ENCODE measurements around the gene KLHL9. TPM values are rescaled to one million over a fixed set of nuclear protein-coding genes. Genes with fewer than 3 reads are reported as not detected.

Gene KLHL9
- polyA plus RNA-seq, 3 donors = 5.0 to 8.8 (median 7.8) TPM

Other genes with a start within 250 kb of the KLHL9 start
- not detected for gene IFNW1, start 193.6 kb downstream of the KLHL9 start, polyA plus RNA-seq
- gene IFNA21, start 168.7 kb downstream of the KLHL9 start, polyA plus RNA-seq = not detected
- gene IFNA4, start 147.8 kb downstream of the KLHL9 start, polyA plus RNA-seq = not detected
- gene IFNA7, start 133.2 kb downstream of the KLHL9 start, polyA plus RNA-seq = not detected
- not detected for gene IFNA10, start 128.3 kb downstream of the KLHL9 start, polyA plus RNA-seq
- not detected for gene IFNA16, start 118.1 kb downstream of the KLHL9 start, polyA plus RNA-seq
- gene IFNA17, start 107.2 kb downstream of the KLHL9 start, polyA plus RNA-seq = not detected
- gene IFNA14, start 95.4 kb downstream of the KLHL9 start, polyA plus RNA-seq = not detected
- gene IFNA5, start 30.1 kb downstream of the KLHL9 start, polyA plus RNA-seq = not detected
- gene IFNA6, start 15.5 kb upstream of the KLHL9 start, polyA plus RNA-seq = not detected
- not detected for gene IFNA13, start 32.7 kb upstream of the KLHL9 start, polyA plus RNA-seq
- gene IFNA2, start 50.0 kb upstream of the KLHL9 start, polyA plus RNA-seq = under 1 TPM in 1 of 3 donors, not detected in 2; 0.56 TPM
- gene IFNA8, start 73.7 kb upstream of the KLHL9 start, polyA plus RNA-seq = not detected
- not detected for gene IFNA1, start 105.0 kb upstream of the KLHL9 start, polyA plus RNA-seq
- gene IFNE, start 146.9 kb upstream of the KLHL9 start, polyA plus RNA-seq = not detected